ENCODE results near the gene DRG1.
"Not testable (repeated sequence)": the region's sequence is repeated elsewhere in the genome, so short reads cannot be mapped to it uniquely, and the experiment has no call there.

The DRG1 gene

GRCh38 chr22:31443516-31443915, 44.1 kb downstream of the DRG1 start:
- no peak for DNase-seq

- no peak for DNase-seq
Observed at GRCh38 chr22:31445642-31446041, 46.2 kb downstream of the DRG1 start.

- no peak for DNase-seq
Observed at GRCh38 chr22:31446208-31446607, 46.8 kb downstream of the DRG1 start.

- DNase-seq: no peak
Observed at GRCh38 chr22:31446767-31447166, 47.4 kb downstream of the DRG1 start.

- no peak for DNase-seq
Observed at GRCh38 chr22:31447337-31447736, 47.9 kb downstream of the DRG1 start.

GRCh38 chr22:31448382-31448781, 49.0 kb downstream of the DRG1 start:
- no peak for DNase-seq

- no peak for DNase-seq
Observed at GRCh38 chr22:31449506-31449905, 50.1 kb downstream of the DRG1 start.

- DNase-seq: no peak
Observed at GRCh38 chr22:31451709-31452571, 52.5 kb downstream of the DRG1 start.

- no peak for DNase-seq
Observed at GRCh38 chr22:31461699-31462098, 62.3 kb downstream of the DRG1 start.

GRCh38 chr22:31465307-31465706, 65.9 kb downstream of the DRG1 start:
- DNase-seq: no peak

GRCh38 chr22:31474743-31475142, 75.3 kb downstream of the DRG1 start:
- no peak for DNase-seq

GRCh38 chr22:31475800-31476199, 76.4 kb downstream of the DRG1 start:
- no peak for DNase-seq

- no peak for DNase-seq
Observed at GRCh38 chr22:31477329-31477728, 77.9 kb downstream of the DRG1 start.

- no peak for DNase-seq
Observed at GRCh38 chr22:31481129-31481528, 81.7 kb downstream of the DRG1 start.

GRCh38 chr22:31482470-31482869, 83.1 kb downstream of the DRG1 start:
- not testable (repeated sequence) for DNase-seq

Data from stimulated activated CD4-positive, alpha-beta T cell treated with anti-CD3 and anti-CD28 coated beads, Interleukin-4, amount 100 ng/mL, for 1 hour (primary cell).